H9 (cell line): ENCODE measurements around the gene TBC1D17. TPM values are rescaled to one million over a fixed set of nuclear protein-coding genes. Genes with fewer than 3 reads are reported as not detected.
A peak's percentile ranks its signal among the peaks of the same experiment; 100 is the strongest.

Experiments
- DNase-seq: peaks from one replicate; pipeline ENCODE4 v3.0.0-alpha.2; 2017
- H2AFZ ChIP-seq: one replicate; pipeline ENCODE4 v1.6.1; 2013; ENCODE audit warnings: mild to moderate bottlenecking, low read length, control low read depth, moderate library complexity
- H2AK5ac ChIP-seq: 2 replicates; pipeline ENCODE4 v1.6.1; 2013; ENCODE audit warnings: low read length, control low read depth, mixed read lengths; ENCODE audit not compliant: insufficient read length
- H2BK120ac ChIP-seq: one replicate; pipeline ENCODE4 v1.6.1; 2013; ENCODE audit warnings: low read depth, mild to moderate bottlenecking, low read length, control low read depth, inconsistent platforms; ENCODE audit not compliant: poor library complexity, severe bottlenecking
- H2BK12ac ChIP-seq: 2 replicates; pipeline ENCODE4 v1.6.1; 2013; ENCODE audit warnings: low read length, control low read depth, mixed read lengths, low read depth; ENCODE audit not compliant: insufficient read length
- H2BK15ac ChIP-seq: 2 replicates; pipeline ENCODE4 v1.6.1; 2013; ENCODE audit warnings: low read depth, low read length, control low read depth
- H2BK20ac ChIP-seq: one replicate; pipeline ENCODE4 v1.6.1; 2013; ENCODE audit warnings: low read depth, mild to moderate bottlenecking, low read length, control low read depth, inconsistent platforms; ENCODE audit not compliant: poor library complexity, severe bottlenecking
- H2BK5ac ChIP-seq: 2 replicates; pipeline ENCODE4 v1.6.1; 2013; ENCODE audit warnings: low read length, control low read depth, mixed read lengths; ENCODE audit not compliant: insufficient read length
- H3K14ac ChIP-seq: 2 replicates; pipeline ENCODE4 v1.6.1; 2013; ENCODE audit warnings: low read length, control low read depth; ENCODE audit not compliant: insufficient read depth
- H3K18ac ChIP-seq: 2 replicates; pipeline ENCODE4 v1.6.1; 2013; ENCODE audit warnings: low read depth, mild to moderate bottlenecking, mixed read lengths, low read length, control low read depth; ENCODE audit not compliant: insufficient read length
- H3K23ac ChIP-seq: 2 replicates; pipeline ENCODE4 v1.6.1; 2013; ENCODE audit warnings: low read length, control low read depth, mixed read lengths, low read depth; ENCODE audit not compliant: insufficient read length
- H3K23me2 ChIP-seq: 2 replicates; pipeline ENCODE4 v1.6.1; 2013; ENCODE audit warnings: low read depth, mild to moderate bottlenecking, mixed read lengths, low read length, control low read depth; ENCODE audit not compliant: insufficient read length, poor library complexity, severe bottlenecking
- H3K27ac ChIP-seq: 2 replicates; pipeline ENCODE4 v1.5.1; 2013; ENCODE audit warnings: low read length, control low read depth, mixed read lengths, low read depth; ENCODE audit not compliant: insufficient read length
- H3K27me3 ChIP-seq: 2 replicates; pipeline ENCODE4 v1.6.1; 2013; ENCODE audit warnings: low read length, control low read depth, inconsistent platforms; ENCODE audit not compliant: insufficient read depth
- H3K4ac ChIP-seq: 2 replicates; pipeline ENCODE4 v1.6.1; 2013; ENCODE audit warnings: low read depth, mild to moderate bottlenecking, control low read depth, inconsistent platforms, low read length, moderate library complexity
- H3K4me1 ChIP-seq: 2 replicates; pipeline ENCODE4 v1.6.1; 2013; ENCODE audit warnings: low read length, control low read depth, inconsistent platforms; ENCODE audit not compliant: insufficient read depth
- H3K4me2 ChIP-seq: 2 replicates; pipeline ENCODE4 v1.6.1; 2013; ENCODE audit warnings: low read length, control low read depth, mixed read lengths; ENCODE audit not compliant: insufficient read length, insufficient read depth
- H3K56ac ChIP-seq: 2 replicates; pipeline ENCODE4 v1.6.1; 2013; ENCODE audit warnings: low read depth, mild to moderate bottlenecking, mixed read lengths, low read length, control low read depth; ENCODE audit not compliant: insufficient read length
- H3K79me1 ChIP-seq: 2 replicates; pipeline ENCODE4 v1.6.1; 2013; ENCODE audit warnings: low read depth, mild to moderate bottlenecking, moderate library complexity, low read length, control low read depth, inconsistent platforms; ENCODE audit not compliant: insufficient read depth, poor library complexity, severe bottlenecking
- H3K79me2 ChIP-seq: 2 replicates; pipeline ENCODE4 v1.6.1; 2013; ENCODE audit warnings: low read length, control low read depth, inconsistent platforms; ENCODE audit not compliant: insufficient read depth
- H3K9ac ChIP-seq: 2 replicates; pipeline ENCODE4 v1.6.1; 2013; ENCODE audit warnings: low read length, control low read depth, mixed read lengths; ENCODE audit not compliant: insufficient read length; ENCODE audit errors: extremely low read depth
- H3K9me3 ChIP-seq: one replicate; pipeline ENCODE4 v1.6.1; 2013; ENCODE audit warnings: low read depth, low read length, inconsistent platforms; ENCODE audit not compliant: control insufficient read depth
- H3T11ph ChIP-seq: one replicate; pipeline ENCODE4 v1.6.1; 2013; ENCODE audit warnings: mild to moderate bottlenecking, low read length, control low read depth, inconsistent platforms
- H4K20me1 ChIP-seq: one replicate; pipeline ENCODE4 v1.6.1; 2013; ENCODE audit not compliant: control insufficient read depth, insufficient read length, insufficient read depth
- H4K5ac ChIP-seq: 2 replicates; pipeline ENCODE4 v1.6.1; 2013; ENCODE audit warnings: low read depth, mild to moderate bottlenecking, mixed read lengths, low read length, control low read depth; ENCODE audit not compliant: insufficient read length
- H4K8ac ChIP-seq: replicated peaks from 2 replicates; pipeline ENCODE4 v1.6.1; 2013; ENCODE audit warnings: low read length, control low read depth, mixed read lengths, low read depth; ENCODE audit not compliant: insufficient read length
- H4K91ac ChIP-seq: 2 replicates; pipeline ENCODE4 v1.6.1; 2013; ENCODE audit warnings: low read depth, mild to moderate bottlenecking, moderate library complexity, mixed read lengths, low read length, control low read depth; ENCODE audit not compliant: insufficient read length
- H3K27ac Mint-ChIP-seq, 3 experiments: 2 replicates in 2 of 3; 3 replicates in 1 of 3; pipeline ENCODE4 v1.8.0; 2020 to 2021; ENCODE audit warnings: mixed read lengths in 3 of 3, mild to moderate bottlenecking in 1 of 3, moderate library complexity in 1 of 3
- H3K27me3 Mint-ChIP-seq: 2 replicates; pipeline ENCODE4 v1.8.0; 2021; ENCODE audit warnings: low read depth, mild to moderate bottlenecking, moderate library complexity, mixed read lengths
- H3K36me3 Mint-ChIP-seq, 3 experiments: 2 replicates in 2 of 3; 3 replicates in 1 of 3; pipeline ENCODE4 v1.8.0; 2020 to 2021; ENCODE audit warnings: low read depth in 3 of 3, mixed read lengths in 3 of 3; ENCODE audit not compliant: insufficient read depth in 1 of 3
- H3K4me1 Mint-ChIP-seq, 2 experiments: 2 replicates each; pipeline ENCODE4 v1.8.0; 2020; ENCODE audit warnings: mixed read lengths in 2 of 2
- H3K4me3 Mint-ChIP-seq, 2 experiments: 2 replicates in 1 of 2; 3 replicates in 1 of 2; pipeline ENCODE4 v1.8.0; 2020 to 2021; ENCODE audit warnings: mild to moderate bottlenecking in 2 of 2, mixed read lengths in 2 of 2, moderate library complexity in 1 of 2
- H3K9me3 Mint-ChIP-seq, 2 experiments: 2 replicates in 1 of 2; 3 replicates in 1 of 2; pipeline ENCODE4 v1.8.0; 2020; ENCODE audit warnings: mild to moderate bottlenecking in 2 of 2, mixed read lengths in 2 of 2, moderate library complexity in 1 of 2
- WGBS: extraction: QIAGEN DNeasy Blood & Tissue Kit; methylation state at CpG from one replicate; pipeline ENCODE4 v1.1.7; 2013; ENCODE audit warnings: missing lambda C conversion rate, low lambda C conversion rate, mixed read lengths; ENCODE audit not compliant: insufficient read length; ENCODE audit errors: extremely low coverage; 5-methylcytosine and 5-hydroxymethylcytosine counted together
- total RNA-seq: library from RNA; stranded (reverse); gene quantifications from 2 replicates; pipeline ENCODE4 v1.2.1, GENCODE V29; 2021
- TF ChIP-seq, protein P1 (sequence below): fragments of 200-600 bp; sonication (generic); conservative IDR thresholded peaks from 3 replicates; pipeline ENCODE4 v1.8.0; 2021; ENCODE audit warnings: antibody characterized with exemption, mild to moderate bottlenecking

Gene TBC1D17
- total RNA-seq, 1 experiment from 2014 or later = 33.6 TPM

DNA sequence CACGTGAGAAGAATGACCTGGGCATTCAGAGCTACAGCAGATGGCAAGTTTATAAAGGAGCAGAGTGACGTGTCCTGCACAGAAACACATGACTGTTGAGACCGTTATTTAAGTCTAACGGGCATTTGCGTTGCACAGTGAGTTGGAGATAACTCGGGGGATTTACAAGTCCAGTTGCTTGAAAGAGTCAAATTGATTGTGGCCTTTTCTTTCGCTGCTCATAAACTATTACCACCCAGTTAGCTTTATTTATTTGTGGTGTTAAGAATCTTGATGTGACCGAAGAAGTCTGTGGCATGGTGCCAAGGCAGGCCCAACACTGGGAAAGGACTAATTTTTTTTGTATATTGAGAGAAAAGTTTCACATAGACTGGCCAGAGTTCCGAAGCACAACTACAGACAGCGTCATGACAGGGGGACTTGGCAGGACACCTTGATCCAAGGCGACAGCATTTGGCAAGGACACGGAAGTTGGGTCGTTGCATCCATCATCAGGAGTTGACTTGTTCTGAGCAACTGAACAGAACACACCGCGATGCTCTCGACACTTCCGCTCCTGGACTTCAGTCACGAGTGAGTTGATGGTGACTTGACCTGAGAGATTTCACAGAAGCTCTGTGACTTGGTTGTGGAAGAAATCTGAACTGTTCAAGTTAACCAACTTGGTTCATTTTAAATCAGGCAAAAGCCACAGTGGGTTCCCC lies 38.5 kb upstream of the TBC1D17 start:
- Histone ChIP-seq H4K8ac (no peak overlapping the region), H4K5ac (no peak overlapping the region), H4K20me1 (no peaks in the 10 kb centered on the region), H3K27ac (no peak overlapping the region), H3K23ac (no peak overlapping the region), H3K9me3 (no peaks in the 10 kb centered on the region), H2BK5ac (no peak overlapping the region), H3K18ac (no peak overlapping the region), H3K56ac (no peak overlapping the region), H3T11ph (no peak overlapping the region), H2BK15ac (no peak overlapping the region), H3K4me2 (no peak overlapping the region), H3K27me3 (no peaks in the 10 kb centered on the region), H3K4ac (no peak overlapping the region), H2BK120ac (no peak overlapping the region), H3K9ac (no peak overlapping the region), H2BK20ac (no peak overlapping the region), H3K4me1 (no peaks in the 10 kb centered on the region), H3K14ac (no peak overlapping the region), H3K23me2 (no peaks in the 10 kb centered on the region), H3K79me2 (no peaks in the 10 kb centered on the region), H2AFZ (no peak overlapping the region), H4K91ac (no peak overlapping the region), H2AK5ac (no peak overlapping the region), H2BK12ac (no peak overlapping the region), H3K79me1 (no peaks in the 10 kb centered on the region)
- H3K4me3 Mint-ChIP-seq = no peak overlapping the region
- no peaks in the 10 kb centered on the region for H3K9me3 Mint-ChIP-seq
- 0 out of 7 replicates have a peak overlapping the region, but pooled peaks of 1 of the 3 experiments have one; percentile 9 for H3K27ac Mint-ChIP-seq
- WGBS = no CpG with 5 or more reads among the region's 18 CpGs
- peaks cover 0 to 5% of the 10 kb centered on the region in 2 experiments; a peak in 2 of 4 replicates for H3K4me1 Mint-ChIP-seq
- peaks cover 1% of the 10 kb centered on the region; the same call in 1 of the 2 replicates for H3K27me3 Mint-ChIP-seq
- peaks cover 13 to 55% (median 51%) of the 10 kb centered on the region in 3 experiments for H3K36me3 Mint-ChIP-seq
- no peak for DNase-seq
- TF ChIP-seq, protein P1, sequence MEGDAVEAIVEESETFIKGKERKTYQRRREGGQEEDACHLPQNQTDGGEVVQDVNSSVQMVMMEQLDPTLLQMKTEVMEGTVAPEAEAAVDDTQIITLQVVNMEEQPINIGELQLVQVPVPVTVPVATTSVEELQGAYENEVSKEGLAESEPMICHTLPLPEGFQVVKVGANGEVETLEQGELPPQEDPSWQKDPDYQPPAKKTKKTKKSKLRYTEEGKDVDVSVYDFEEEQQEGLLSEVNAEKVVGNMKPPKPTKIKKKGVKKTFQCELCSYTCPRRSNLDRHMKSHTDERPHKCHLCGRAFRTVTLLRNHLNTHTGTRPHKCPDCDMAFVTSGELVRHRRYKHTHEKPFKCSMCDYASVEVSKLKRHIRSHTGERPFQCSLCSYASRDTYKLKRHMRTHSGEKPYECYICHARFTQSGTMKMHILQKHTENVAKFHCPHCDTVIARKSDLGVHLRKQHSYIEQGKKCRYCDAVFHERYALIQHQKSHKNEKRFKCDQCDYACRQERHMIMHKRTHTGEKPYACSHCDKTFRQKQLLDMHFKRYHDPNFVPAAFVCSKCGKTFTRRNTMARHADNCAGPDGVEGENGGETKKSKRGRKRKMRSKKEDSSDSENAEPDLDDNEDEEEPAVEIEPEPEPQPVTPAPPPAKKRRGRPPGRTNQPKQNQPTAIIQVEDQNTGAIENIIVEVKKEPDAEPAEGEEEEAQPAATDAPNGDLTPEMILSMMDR = no peak
